HG03060 (cell line): ENCODE data around the gene ZNF366.

ENCODE experiments used
- ATAC-seq: cut with Tn5 transposase; IDR thresholded peaks from one replicate; pipeline ENCODE4 v1.9.1; 2021; ENCODE audit warnings: low read depth, moderate number of reproducible peaks; ENCODE audit not compliant: unreplicated experiment

Gene ZNF366

GRCh38 chr5:72522607-72523006 lies 15.4 kb upstream of the ZNF366 start:
- ATAC-seq: no peak

- ATAC-seq: no peak
Observed at GRCh38 chr5:72519111-72519510, 11.9 kb upstream of the ZNF366 start.

GRCh38 chr5:72518001-72518683 lies 10.9 kb upstream of the ZNF366 start:
- ATAC-seq: no peak

GRCh38 chr5:72516916-72517315 lies 9.7 kb upstream of the ZNF366 start:
- no peak for ATAC-seq

GRCh38 chr5:72515211-72515610 lies 8.0 kb upstream of the ZNF366 start:
- ATAC-seq: no peak

- ATAC-seq: no peak
Observed at GRCh38 chr5:72512593-72512860, 5.3 kb upstream of the ZNF366 start.

GRCh38 chr5:72511774-72512592 lies 4.8 kb upstream of the ZNF366 start:
- ATAC-seq: no peak

- no peak for ATAC-seq
Observed at GRCh38 chr5:72511366-72511765, 4.2 kb upstream of the ZNF366 start.

GRCh38 chr5:72510610-72511181 lies 3.5 kb upstream of the ZNF366 start:
- no peak for ATAC-seq

- no peak for ATAC-seq
Observed at GRCh38 chr5:72509401-72509800, 2.2 kb upstream of the ZNF366 start.

- ATAC-seq: peak; percentile 80
Observed at GRCh38 chr5:72508241-72509170, 1.3 kb upstream of the ZNF366 start.

- ATAC-seq: no peak
Observed at GRCh38 chr5:72507907-72508238, 663 bp upstream of the ZNF366 start.

GRCh38 chr5:72506158-72506549 lies 1.1 kb downstream of the ZNF366 start:
- no peak for ATAC-seq

GRCh38 chr5:72505539-72506157 lies 1.6 kb downstream of the ZNF366 start:
- no peak for ATAC-seq

- ATAC-seq: no peak
Observed at GRCh38 chr5:72505016-72505415, 2.2 kb downstream of the ZNF366 start.

GRCh38 chr5:72503888-72504491 lies 3.2 kb downstream of the ZNF366 start:
- ATAC-seq: no peak

GRCh38 chr5:72501488-72501887 lies 5.7 kb downstream of the ZNF366 start:
- no peak for ATAC-seq

GRCh38 chr5:72499730-72500129 lies 7.5 kb downstream of the ZNF366 start:
- no peak for ATAC-seq

GRCh38 chr5:72499090-72499489 lies 8.1 kb downstream of the ZNF366 start:
- ATAC-seq: no peak

GRCh38 chr5:72498284-72498683 lies 8.9 kb downstream of the ZNF366 start:
- no peak for ATAC-seq
